AG04449 (cell line): Measurements from ENCODE around the gene SLC7A10.

ENCODE experiments used
- CTCF ChIA-PET: fragments of 350-600 bp; formaldehyde crosslinking; extraction: SDS; loops from one replicate; lab custom pipeline; 2021; ENCODE audit warnings: antibody characterized with exemption; lab: Yijun Ruan, JAX
- POLR2A ChIA-PET: fragments of 400-600, 350-600 bp; formaldehyde crosslinking; extraction: SDS; loops from one replicate; lab custom pipeline; 2020; ENCODE audit warnings: antibody characterized with exemption, inconsistent platforms; lab: Yijun Ruan, JAX
- DNase-seq: peaks from one replicate; pipeline ENCODE4 v3.0.0-alpha.2; 2010; ENCODE audit warnings: low read depth, low spot score
- H3K4me3 ChIP-seq: 2 replicates; pipeline ENCODE4 v1.5.1; 2011; ENCODE audit warnings: low read depth, mild to moderate bottlenecking, control low read depth, low read length
- CTCF ChIP-seq: IDR thresholded peaks from one replicate; pipeline ENCODE4 v1.5.1; 2011; ENCODE audit warnings: mild to moderate bottlenecking, moderate library complexity, low read length, control low read depth, inconsistent platforms; ENCODE audit not compliant: insufficient read depth; ENCODE audit errors: missing control alignments

Gene SLC7A10

GRCh38 chr19:33159893-33160292, 65.8 kb downstream of the SLC7A10 start:
- no peak for DNase-seq
- ChIA-PET POLR2A (interaction anchor here (1.9 kb wide), 1 partner anchor 17 kb away, joined by 6 read pairs; no protein-coding TSS in a partner anchor), CTCF (interaction anchor here (1.1 to 2.7 kb wide), 4 partner anchors 11 to 34 kb away, joined by 3 to 14 read pairs (median 4); no protein-coding TSS in a partner anchor)
- TF ChIP-seq CTCF = no peak
- H3K4me3 ChIP-seq = no peak overlapping the region

- POLR2A ChIA-PET = no interaction called here
- CTCF ChIA-PET = interaction anchor here (1.2 to 4.9 kb wide), 4 partner anchors 12 to 34 kb away, joined by 3 to 26 read pairs (median 9); no protein-coding TSS in a partner anchor
- no peak for TF ChIP-seq CTCF
- H3K4me3 ChIP-seq = no peak overlapping the region
- no peak for DNase-seq
These were observed 66.5 kb downstream of the SLC7A10 start for GRCh38 chr19:33159149-33159548.
